Stomach (tissue), 9 donors: ENCODE measurements around the gene LMCD1. TPM values are rescaled to one million over a fixed set of nuclear protein-coding genes. Genes with fewer than 3 reads are reported as not detected.
A peak's percentile ranks its signal among the peaks of the same experiment; 100 is the strongest.

Experiments used
- DNase-seq, 2 donors: peaks; one replicate each; pipeline versions ENCODE4 v3.0.0 to v3.0.0-alpha.2; 2013 to 2019
- H3K27ac ChIP-seq, 5 donors: fragments of 200-600 bp in 4 of 5; sonication (generic) in 4 of 5; one replicate each; pipeline ENCODE4 v1.5.1; 2013 to 2019; ENCODE audit warnings: mild to moderate bottlenecking in 1 of 5, moderate library complexity in 1 of 5
- H3K27me3 ChIP-seq, 3 donors: fragments of 200-600 bp; sonication (generic); one replicate each; pipeline ENCODE4 v1.5.1; 2017 to 2019; ENCODE audit warnings: mixed run types in 1 of 3
- H3K36me3 ChIP-seq, 4 donors: fragments of 200-600 bp; sonication (generic); 1 replicate in 3 of 4; 2 replicates in 1 of 4; pipeline ENCODE4 v1.5.1; 2016 to 2019
- H3K4me1 ChIP-seq, 4 donors: fragments of 200-600 bp; sonication (generic); one replicate each; pipeline ENCODE4 v1.5.1; 2016 to 2019
- H3K4me3 ChIP-seq, 4 donors: fragments of 200-600 bp; sonication (generic) in 3 of 4; one replicate each; pipeline ENCODE4 v1.5.1; 2016 to 2019; ENCODE audit warnings: mild to moderate bottlenecking in 1 of 4
- H3K9me3 ChIP-seq, 4 donors: fragments of 200-600 bp; sonication (generic); one replicate each; pipeline ENCODE4 v1.5.1; 2016 to 2019
- EP300 ChIP-seq: sonication (generic); formaldehyde crosslinking; IDR thresholded peaks from one replicate; pipeline ENCODE4 v1.6.1; 2017; ENCODE audit warnings: antibody characterized with exemption
- POLR2A ChIP-seq, 4 donors: fragments of 450-650 bp; IDR thresholded peaks; one replicate each; pipeline ENCODE4 v1.6.1; 2016; ENCODE audit warnings: antibody characterized with exemption in 4 of 4, control low read depth in 2 of 4, mild to moderate bottlenecking in 1 of 4, moderate library complexity in 1 of 4
- POLR2AphosphoS5 ChIP-seq, 3 donors: sonication (generic); formaldehyde crosslinking; IDR thresholded peaks; one replicate each; pipeline ENCODE4 v1.6.1; 2016; ENCODE audit warnings: antibody characterized with exemption in 3 of 3
- WGBS, 5 donors: extraction: QIAGEN DNeasy Blood & Tissue Kit in 3 of 5; methylation state at CpG; one replicate each; pipeline versions ENCODE4 v1.1.5 to v1.1.7; 2013 to 2018; 5-methylcytosine and 5-hydroxymethylcytosine counted together
- intact Hi-C: fragments of 100-400 bp; cut with DNase I; formaldehyde crosslinking; loops from one replicate; pipeline ENCODE4 v1.15.1; 2023; ENCODE audit warnings: low total_unique reads
- polyA plus RNA-seq, 3 donors: library from polyadenylated mRNA; stranded (reverse); fragments of 200-250 nt; gene quantifications; one replicate each; pipeline ENCODE4 v1.2.3, GENCODE V29; 2013
- total RNA-seq, 5 donors: library from RNA; depleted of rRNA; stranded (reverse); fragments of >200 nt; gene quantifications; one replicate each; pipeline versions ENCODE4 v1.1.0 to v1.2.3, GENCODE V29; 2014 to 2016
- TF ChIP-seq, protein P1 (sequence below), 7 experiments: fragments of 450-650 bp in 4 of 7; fragments of 200-600 bp in 3 of 7; sonication (generic) in 3 of 7; IDR thresholded peaks; one replicate each; pipeline ENCODE4 v1.5.1; 2016 to 2019; ENCODE audit warnings: antibody characterized with exemption in 7 of 7, control low read depth in 2 of 7, mild to moderate bottlenecking in 1 of 7
- donor health status: healthy with polysubstance abuse.
- donor health status: Bipolar disorder and iron deficiency.
- donor health status: healthy.

The LMCD1 gene
- total and polyA plus RNA-seq, 8 donors, result 0.58 to 60.2 (median 23.7) TPM

DNA sequence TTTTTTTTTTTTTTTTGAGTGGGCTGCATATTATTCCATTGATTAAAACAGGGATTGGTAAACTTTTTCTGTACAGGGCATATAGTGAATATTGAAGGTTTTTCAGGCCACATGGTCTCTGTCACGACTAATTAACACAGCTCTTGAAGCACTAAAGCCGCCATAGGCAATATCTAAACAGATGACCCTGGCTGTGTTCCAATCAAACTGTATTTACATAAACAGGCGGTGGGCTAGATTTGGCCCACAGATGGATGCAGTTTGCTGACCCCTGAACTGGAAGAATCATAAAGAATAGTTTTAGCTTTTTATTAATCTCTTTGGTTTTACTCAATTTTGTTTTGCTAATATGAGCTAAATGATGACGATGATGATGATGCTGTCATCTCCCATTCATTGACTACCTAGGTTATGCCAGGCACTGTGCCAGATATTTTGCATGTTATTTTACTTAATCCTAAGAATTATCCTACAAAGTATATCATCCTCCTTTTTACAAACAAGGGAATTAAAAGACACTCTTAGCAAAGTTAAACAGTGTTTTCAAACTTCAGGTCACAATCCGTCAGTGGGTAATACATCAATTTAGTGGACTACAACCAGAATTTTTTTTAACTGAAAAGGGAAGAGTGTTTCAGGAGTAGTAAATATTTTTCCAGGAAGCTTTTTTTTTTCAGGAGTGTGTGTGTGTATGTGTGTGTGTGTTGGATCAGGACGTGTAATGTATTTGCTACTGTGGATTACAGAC lies 54.3 kb downstream of the LMCD1 start:
- intact Hi-C loops, result no loop called here
- TF ChIP-seq EP300, result no peak
- no peak for TF ChIP-seq POLR2AphosphoS5 (IDR thresholded peaks at IDR 0.05)
- no peak for TF ChIP-seq POLR2A (IDR thresholded peaks at IDR 0.05)
- TF ChIP-seq, protein P1, sequence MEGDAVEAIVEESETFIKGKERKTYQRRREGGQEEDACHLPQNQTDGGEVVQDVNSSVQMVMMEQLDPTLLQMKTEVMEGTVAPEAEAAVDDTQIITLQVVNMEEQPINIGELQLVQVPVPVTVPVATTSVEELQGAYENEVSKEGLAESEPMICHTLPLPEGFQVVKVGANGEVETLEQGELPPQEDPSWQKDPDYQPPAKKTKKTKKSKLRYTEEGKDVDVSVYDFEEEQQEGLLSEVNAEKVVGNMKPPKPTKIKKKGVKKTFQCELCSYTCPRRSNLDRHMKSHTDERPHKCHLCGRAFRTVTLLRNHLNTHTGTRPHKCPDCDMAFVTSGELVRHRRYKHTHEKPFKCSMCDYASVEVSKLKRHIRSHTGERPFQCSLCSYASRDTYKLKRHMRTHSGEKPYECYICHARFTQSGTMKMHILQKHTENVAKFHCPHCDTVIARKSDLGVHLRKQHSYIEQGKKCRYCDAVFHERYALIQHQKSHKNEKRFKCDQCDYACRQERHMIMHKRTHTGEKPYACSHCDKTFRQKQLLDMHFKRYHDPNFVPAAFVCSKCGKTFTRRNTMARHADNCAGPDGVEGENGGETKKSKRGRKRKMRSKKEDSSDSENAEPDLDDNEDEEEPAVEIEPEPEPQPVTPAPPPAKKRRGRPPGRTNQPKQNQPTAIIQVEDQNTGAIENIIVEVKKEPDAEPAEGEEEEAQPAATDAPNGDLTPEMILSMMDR (IDR thresholded peaks at IDR 0.05), result no peak

DNA sequence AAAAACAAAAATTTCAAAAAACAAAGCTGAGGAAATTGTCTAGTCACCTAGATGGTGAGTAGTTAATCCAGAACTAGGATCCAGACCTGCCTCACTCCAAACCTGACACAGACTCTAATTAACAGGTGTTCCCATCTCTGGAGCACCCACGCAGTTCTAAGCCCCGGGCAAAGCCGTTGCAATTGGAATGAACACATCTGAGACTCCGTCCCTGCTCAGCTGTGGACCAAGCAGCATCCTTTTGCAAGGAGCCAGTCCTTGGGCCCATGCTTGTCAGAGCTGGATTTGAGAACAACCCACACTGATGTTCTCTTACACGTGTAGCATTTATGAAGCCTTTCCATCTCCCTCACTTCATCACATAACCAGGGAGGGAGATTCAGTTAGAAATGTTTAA lies 54.8 kb downstream of the LMCD1 start:
- H3K4me3 ChIP-seq, result no peak overlapping the region
- H3K27ac ChIP-seq, result peak overlapping the region in 3 of 5 donors; percentile 42 to 79 (median 68)

More for the DNA sequence above, 54.3 kb downstream of the LMCD1 start:
- no peaks in the 10 kb centered on the region for H3K27me3 ChIP-seq
- H3K9me3 ChIP-seq, result no peaks in the 10 kb centered on the region
- DNase-seq, result peak in 1 of 2 donors; percentile 49
- peaks cover 0 to 45% (median 30%) of the 10 kb centered on the region in 4 donors for H3K36me3 ChIP-seq
- peak overlapping the region in 3 of 5 donors; percentile 57 to 79 (median 72) for H3K27ac ChIP-seq
- H3K4me1 ChIP-seq, result peaks cover 0 to 47% (median 21%) of the 10 kb centered on the region in 4 donors
- H3K4me3 ChIP-seq, result no peak overlapping the region
- 65 to 75% (median 72%) methylated on average over 6 of the region's 6 CpGs for WGBS, 5 donors

GRCh38 chr3:8557298-8557697 lies 55.7 kb downstream of the LMCD1 start:
- peaks cover 0 to 53% (median 23%) of the 10 kb centered on the region in 4 donors for H3K4me1 ChIP-seq
- intact Hi-C loops, result no loop called here
- WGBS, 5 donors, result 33 to 58% (median 40%) methylated on average over 3 to 4 of the region's 4 CpGs
- DNase-seq, result peak in 1 of 2 donors; percentile 75
- peak overlapping the region in 3 of 5 donors; percentile 43 to 79 (median 48) for H3K27ac ChIP-seq
- H3K27me3 ChIP-seq, result no peaks in the 10 kb centered on the region
- TF ChIP-seq, protein P1 (IDR thresholded peaks at IDR 0.05), result no peak
- TF ChIP-seq POLR2AphosphoS5 (IDR thresholded peaks at IDR 0.05), result peak in 1 of 3 donors; percentile 13
- TF ChIP-seq EP300, result no peak
- TF ChIP-seq POLR2A (IDR thresholded peaks at IDR 0.05), result no peak
- no peaks in the 10 kb centered on the region for H3K9me3 ChIP-seq
- H3K36me3 ChIP-seq, result peaks cover 0 to 33% (median 20%) of the 10 kb centered on the region in 4 donors
- no peak overlapping the region for H3K4me3 ChIP-seq

More for the DNA sequence above, 54.8 kb downstream of the LMCD1 start:
- WGBS, 5 donors, result 61 to 87% (median 77%) methylated on average over 5 of the region's 5 CpGs
- Histone ChIP-seq H3K27me3 (no peaks in the 10 kb centered on the region), H3K9me3 (no peaks in the 10 kb centered on the region), H3K4me1 (peaks cover 0 to 53% (median 23%) of the 10 kb centered on the region in 4 donors), H3K36me3 (peaks cover 0 to 39% (median 27%) of the 10 kb centered on the region in 4 donors)
- DNase-seq, result no peak
- intact Hi-C loops, result no loop called here
- TF ChIP-seq EP300 (no peak), POLR2A (IDR thresholded peaks at IDR 0.05) (no peak), POLR2AphosphoS5 (IDR thresholded peaks at IDR 0.05) (no peak)
- TF ChIP-seq, protein P1 (IDR thresholded peaks at IDR 0.05), result no peak

GRCh38 chr3:8558645-8559044 lies 57.0 kb downstream of the LMCD1 start:
- DNase-seq, result no peak
- intact Hi-C loops, result no loop called here
- H3K4me3 ChIP-seq, result no peak overlapping the region

More at GRCh38 chr3:8558645-8559044, 57.0 kb downstream of the LMCD1 start:
- Histone ChIP-seq H3K27ac (no peak overlapping the region), H3K9me3 (no peaks in the 10 kb centered on the region), H3K4me1 (peaks cover 0 to 53% (median 23%) of the 10 kb centered on the region in 4 donors), H3K36me3 (peaks cover 0 to 21% (median 7%) of the 10 kb centered on the region in 4 donors), H3K27me3 (no peaks in the 10 kb centered on the region)
- 76 to 98% (median 91%) methylated on average over 2 of the region's 2 CpGs for WGBS, 5 donors
- TF ChIP-seq, protein P1 (IDR thresholded peaks at IDR 0.05), result no peak
- no peak for TF ChIP-seq POLR2A (IDR thresholded peaks at IDR 0.05)
- no peak for TF ChIP-seq EP300
- TF ChIP-seq POLR2AphosphoS5 (IDR thresholded peaks at IDR 0.05), result no peak
